DND-41 (cell line): ENCODE measurements around the gene VTI1A.
A peak's percentile ranks its signal among the peaks of the same experiment; 100 is the strongest.

Experiments
- ATAC-seq: fragments of 200-7000 bp; cut with Tn5 transposase; 3 replicates; pipeline ENCODE4 v1.9.1; 2021; ENCODE audit warnings: low read depth; ENCODE audit not compliant: insufficient read depth
- DNase-seq: peaks from one replicate; pipeline ENCODE4 v3.0.0-alpha.2; 2020
- H2AFZ ChIP-seq: 2 replicates; pipeline ENCODE4 v1.6.0; 2012; ENCODE audit warnings: low read depth, low read length
- H3K27ac ChIP-seq: 2 replicates; pipeline ENCODE4 v1.5.1; 2012; ENCODE audit warnings: low read length, inconsistent platforms
- H3K27me3 ChIP-seq: fragments of 200-600 bp; sonication (generic); 2 replicates; pipeline ENCODE4 v1.6.0; 2012; ENCODE audit warnings: low read length, mild to moderate bottlenecking, inconsistent platforms; ENCODE audit not compliant: insufficient read depth, poor library complexity
- H3K36me3 ChIP-seq: 2 replicates; pipeline ENCODE4 v1.5.1; 2012; ENCODE audit warnings: low read length, inconsistent platforms; ENCODE audit not compliant: insufficient read depth
- H3K4me1 ChIP-seq: 2 replicates; pipeline ENCODE4 v1.5.1; 2012; ENCODE audit warnings: mild to moderate bottlenecking, low read length; ENCODE audit not compliant: insufficient read depth
- H3K4me2 ChIP-seq: 2 replicates; pipeline ENCODE4 v1.6.0; 2012; ENCODE audit warnings: mild to moderate bottlenecking, moderate library complexity, low read length, inconsistent platforms; ENCODE audit not compliant: insufficient read depth
- H3K4me3 ChIP-seq, 2 experiments: fragments of 200-600 bp in 1 of 2; shearing (Covaris generic) in 1 of 2; 2 replicates each; pipeline ENCODE4 v1.5.1; 2012 to 2016; ENCODE audit warnings: inconsistent platforms in 2 of 2, low read length in 2 of 2, mild to moderate bottlenecking in 2 of 2, low read depth in 1 of 2, moderate library complexity in 1 of 2
- H3K79me2 ChIP-seq: 2 replicates; pipeline ENCODE4 v1.6.0; 2012; ENCODE audit warnings: low read length, inconsistent platforms; ENCODE audit not compliant: insufficient read depth
- H3K9ac ChIP-seq: 2 replicates; pipeline ENCODE4 v1.6.0; 2012; ENCODE audit warnings: low read depth, mild to moderate bottlenecking, inconsistent platforms, low read length, moderate library complexity
- H3K9me3 ChIP-seq: 2 replicates; pipeline ENCODE4 v1.5.1; 2012; ENCODE audit warnings: low read length, moderate library complexity, mild to moderate bottlenecking, inconsistent platforms; ENCODE audit not compliant: insufficient read depth, severe bottlenecking
- H4K20me1 ChIP-seq: 2 replicates; pipeline ENCODE4 v1.6.0; 2012; ENCODE audit warnings: low read length; ENCODE audit not compliant: insufficient read depth
- CTCF ChIP-seq: IDR thresholded peaks from 2 replicates; pipeline ENCODE4 v1.5.1; 2012; ENCODE audit warnings: borderline replicate concordance, low read length, moderate library complexity, mild to moderate bottlenecking; ENCODE audit not compliant: poor library complexity, severe bottlenecking; ENCODE audit errors: extremely low read depth
- EZH2 ChIP-seq: IDR thresholded peaks from 3 replicates; pipeline ENCODE4 v1.6.1; 2012; ENCODE audit warnings: borderline replicate concordance, low read depth, mild to moderate bottlenecking, moderate library complexity, low read length, inconsistent platforms; ENCODE audit not compliant: severe bottlenecking

VTI1A gene

DNA sequence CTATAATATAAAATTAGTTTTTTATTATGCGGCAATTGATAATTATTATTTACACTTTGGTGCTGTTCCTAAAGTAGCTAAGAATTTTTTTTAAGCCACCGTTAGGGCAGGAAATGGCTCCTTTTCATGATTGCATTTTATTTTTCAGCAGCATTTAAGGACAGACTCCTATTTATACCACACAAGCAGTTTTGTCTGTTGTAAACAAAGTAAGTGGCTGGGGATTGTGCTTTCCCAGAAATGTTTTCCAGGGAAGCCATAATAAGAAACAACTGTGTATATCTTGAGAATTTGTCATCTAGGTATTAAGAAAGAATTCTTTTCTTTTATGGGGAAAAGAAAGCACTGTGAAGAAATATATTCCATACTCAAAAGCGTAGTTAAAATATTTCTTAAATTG lies 232.0 kb downstream of the VTI1A start:
- H3K27ac ChIP-seq, result peak overlapping the region; percentile 91
- H3K79me2 ChIP-seq, result no peaks in the 10 kb centered on the region
- H3K9ac ChIP-seq, result peak overlapping the region; percentile 61
- H3K4me3 ChIP-seq, result peak overlapping the region in 1 of 2 experiments; percentile 7; a peak in 1 of 4 replicates
- DNase-seq (no peak), ATAC-seq (peak; percentile 52)
- no peaks in the 10 kb centered on the region for H3K9me3 ChIP-seq
- H3K4me2 ChIP-seq, result peak overlapping the region; percentile 53
- H2AFZ ChIP-seq, result peak overlapping the region; percentile 53
- no peaks in the 10 kb centered on the region for H3K27me3 ChIP-seq
- H4K20me1 ChIP-seq, result no peaks in the 10 kb centered on the region
- TF ChIP-seq EZH2, result no peak
- no peak for TF ChIP-seq CTCF
- H3K36me3 ChIP-seq, result peaks cover 5% of the 10 kb centered on the region; the same call in 1 of the 2 replicates
- peaks cover 38% of the 10 kb centered on the region for H3K4me1 ChIP-seq

GRCh38 chr10:112679392-112679791 lies 232.4 kb downstream of the VTI1A start:
- peaks cover 38% of the 10 kb centered on the region for H3K4me1 ChIP-seq
- peaks cover 5% of the 10 kb centered on the region; the same call in 1 of the 2 replicates for H3K36me3 ChIP-seq

GRCh38 chr10:112680586-112680985 lies 233.6 kb downstream of the VTI1A start:
- ATAC-seq, result no peak
- no peaks in the 10 kb centered on the region for H3K79me2 ChIP-seq
- no peak overlapping the region for H3K4me3 ChIP-seq
- TF ChIP-seq EZH2 (no peak), CTCF (no peak)
- H2AFZ ChIP-seq, result no peak overlapping the region
- no peaks in the 10 kb centered on the region for H3K27me3 ChIP-seq
- no peaks in the 10 kb centered on the region for H4K20me1 ChIP-seq
- peaks cover 38% of the 10 kb centered on the region for H3K4me1 ChIP-seq
- no peak for DNase-seq
- no peak overlapping the region for H3K9ac ChIP-seq
- no peak overlapping the region for H3K4me2 ChIP-seq
- H3K36me3 ChIP-seq, result peaks cover 5% of the 10 kb centered on the region; the same call in 1 of the 2 replicates
- peak overlapping the region; percentile 91 for H3K27ac ChIP-seq
- no peaks in the 10 kb centered on the region for H3K9me3 ChIP-seq

More at GRCh38 chr10:112679392-112679791, 232.4 kb downstream of the VTI1A start:
- peak overlapping the region; percentile 91 for H3K27ac ChIP-seq
- H3K4me2 ChIP-seq, result peak overlapping the region; percentile 53
- H3K9me3 ChIP-seq, result no peaks in the 10 kb centered on the region
- no peak for TF ChIP-seq CTCF
- TF ChIP-seq EZH2, result no peak
- no peaks in the 10 kb centered on the region for H4K20me1 ChIP-seq
- ATAC-seq, result no peak
- 0 out of 4 replicates have a peak overlapping the region, but pooled peaks of 1 of the 2 experiments have one; percentile 31 for H3K4me3 ChIP-seq
- no peak for DNase-seq
- no peaks in the 10 kb centered on the region for H3K79me2 ChIP-seq
- H3K9ac ChIP-seq, result peak overlapping the region; percentile 61
- no peaks in the 10 kb centered on the region for H3K27me3 ChIP-seq
- H2AFZ ChIP-seq, result peak overlapping the region; percentile 53
